ENCODE results near the gene TMEM108. TPM values are rescaled to one million over a fixed set of nuclear protein-coding genes. Genes with fewer than 3 reads are reported as not detected.

TMEM108 gene
- total RNA-seq, 6 experiments from 2014 or later = 0.10 to 0.20 TPM; not detected in 4

GRCh38 chr3:133152681-133153220 lies 114.6 kb downstream of the TMEM108 start:
- no peaks in the 10 kb centered on the region for H3K9me3 ChIP-seq
- TF ChIP-seq POLR2A (IDR thresholded peaks at IDR 0.05) (no peak), CTCF (IDR thresholded peaks at IDR 0.05) (no peak)
- H3K27me3 ChIP-seq = no peaks in the 10 kb centered on the region
- no peaks in the 10 kb centered on the region for H3K36me3 ChIP-seq
- no peaks in the 10 kb centered on the region for H3K4me1 ChIP-seq
- no peak overlapping the region for H3K27ac ChIP-seq
- no peak overlapping the region for H3K4me3 ChIP-seq
- WGBS (ENCODE audit: insufficient coverage, low coverage, low lambda C conversion rate, missing lambda C conversion rate) = 76% methylated on average over 2 of the region's 2 CpGs
- ATAC-seq = no peak
- intact Hi-C loops (cut with DNase I) = no loop called here
- DNase-seq = no peak

DNA sequence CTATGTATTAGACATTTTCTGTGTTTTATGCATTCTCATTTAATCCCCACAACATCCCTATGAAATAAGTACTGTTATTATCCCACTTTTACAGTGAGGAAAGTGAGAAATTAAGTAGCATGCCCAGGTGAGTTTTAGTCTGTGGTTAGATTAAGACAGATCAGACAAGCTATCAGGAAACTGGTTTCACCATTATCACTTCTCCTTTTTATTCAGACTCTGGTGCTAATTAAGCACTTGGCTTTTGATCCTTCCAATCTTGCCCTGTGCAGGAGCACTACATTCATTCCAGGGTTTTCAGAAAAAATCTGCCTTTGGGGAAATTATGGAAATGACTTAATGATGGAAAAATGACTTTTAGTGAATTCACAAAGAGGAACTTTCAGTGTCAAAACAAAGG lies 115.2 kb downstream of the TMEM108 start:
- Histone ChIP-seq H3K4me1 (no peaks in the 10 kb centered on the region), H3K4me3 (no peak overlapping the region), H3K9me3 (no peaks in the 10 kb centered on the region), H3K27ac (no peak overlapping the region), H3K27me3 (no peaks in the 10 kb centered on the region), H3K36me3 (no peaks in the 10 kb centered on the region)
- no peak for DNase-seq
- TF ChIP-seq POLR2A (IDR thresholded peaks at IDR 0.05) (no peak), CTCF (IDR thresholded peaks at IDR 0.05) (no peak)
- no peak for ATAC-seq
- intact Hi-C loops (cut with DNase I) = no loop called here

DNA sequence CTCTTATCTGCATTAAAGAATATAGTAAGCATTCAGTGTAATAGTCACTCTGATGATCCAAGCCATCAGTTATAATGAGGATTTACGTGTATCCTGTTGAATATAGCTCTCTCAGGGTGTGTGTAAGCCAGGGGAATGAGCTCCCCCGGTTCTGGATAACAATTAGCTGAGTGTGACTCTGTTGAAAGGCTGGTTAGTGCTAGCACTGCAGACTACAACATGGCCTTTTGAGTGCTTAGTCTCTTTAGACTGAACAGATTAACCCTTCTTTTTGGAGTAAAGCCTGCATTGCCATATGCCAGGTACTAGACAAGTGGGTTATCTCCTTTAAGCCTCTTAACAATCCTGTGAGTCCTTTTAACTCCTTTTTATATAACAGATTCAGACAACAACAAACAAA lies 119.5 kb downstream of the TMEM108 start:
- intact Hi-C loops (cut with DNase I) = no loop called here
- H3K4me3 ChIP-seq = no peak overlapping the region
- no peaks in the 10 kb centered on the region for H3K4me1 ChIP-seq
- 58% methylated on average over 2 of the region's 2 CpGs for WGBS (ENCODE audit: insufficient coverage, low coverage, low lambda C conversion rate, missing lambda C conversion rate)
- DNase-seq = no peak
- TF ChIP-seq POLR2A (IDR thresholded peaks at IDR 0.05) (no peak), CTCF (IDR thresholded peaks at IDR 0.05) (no peak)
- H3K27ac ChIP-seq = no peak overlapping the region
- ATAC-seq = no peak
- no peaks in the 10 kb centered on the region for H3K9me3 ChIP-seq
- H3K27me3 ChIP-seq = no peaks in the 10 kb centered on the region
- H3K36me3 ChIP-seq = no peaks in the 10 kb centered on the region

DNA sequence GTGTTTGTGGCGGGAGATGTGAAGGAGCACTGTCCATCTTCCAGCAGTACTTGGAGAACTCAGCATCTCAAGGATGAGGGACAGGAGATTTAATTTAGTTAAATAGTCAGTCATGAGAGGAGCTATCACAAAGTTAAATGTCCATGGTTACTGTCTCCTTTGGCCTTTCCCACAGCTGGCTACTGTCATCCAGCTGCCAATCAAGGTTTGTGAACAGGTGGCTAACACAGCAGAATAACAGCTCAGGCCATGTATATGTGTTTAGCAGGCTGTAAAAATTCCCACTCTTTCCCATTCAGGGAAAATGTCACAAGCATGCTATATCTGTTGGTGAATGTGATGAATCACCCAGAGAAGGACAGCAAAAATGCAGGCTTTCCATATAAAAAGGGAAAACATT lies 120.5 kb downstream of the TMEM108 start:
- Histone ChIP-seq H3K4me3 (no peak overlapping the region), H3K36me3 (no peaks in the 10 kb centered on the region), H3K27me3 (no peaks in the 10 kb centered on the region), H3K9me3 (no peaks in the 10 kb centered on the region), H3K27ac (no peak overlapping the region), H3K4me1 (no peaks in the 10 kb centered on the region)
- DNase-seq (no peak), ATAC-seq (no peak)
- TF ChIP-seq CTCF (IDR thresholded peaks at IDR 0.05) (no peak), POLR2A (IDR thresholded peaks at IDR 0.05) (no peak)
- WGBS (ENCODE audit: insufficient coverage, low coverage, low lambda C conversion rate, missing lambda C conversion rate) = 73% methylated on average over 1 of the region's 1 CpG
- intact Hi-C loops (cut with DNase I) = no loop called here
